ENCODE measurements around the gene ACVR1B. TPM values are rescaled to one million over a fixed set of nuclear protein-coding genes. Genes with fewer than 3 reads are reported as not detected.

ACVR1B gene
- total RNA-seq, 1 donor from 2014 or later, result 9.3 TPM

DNA sequence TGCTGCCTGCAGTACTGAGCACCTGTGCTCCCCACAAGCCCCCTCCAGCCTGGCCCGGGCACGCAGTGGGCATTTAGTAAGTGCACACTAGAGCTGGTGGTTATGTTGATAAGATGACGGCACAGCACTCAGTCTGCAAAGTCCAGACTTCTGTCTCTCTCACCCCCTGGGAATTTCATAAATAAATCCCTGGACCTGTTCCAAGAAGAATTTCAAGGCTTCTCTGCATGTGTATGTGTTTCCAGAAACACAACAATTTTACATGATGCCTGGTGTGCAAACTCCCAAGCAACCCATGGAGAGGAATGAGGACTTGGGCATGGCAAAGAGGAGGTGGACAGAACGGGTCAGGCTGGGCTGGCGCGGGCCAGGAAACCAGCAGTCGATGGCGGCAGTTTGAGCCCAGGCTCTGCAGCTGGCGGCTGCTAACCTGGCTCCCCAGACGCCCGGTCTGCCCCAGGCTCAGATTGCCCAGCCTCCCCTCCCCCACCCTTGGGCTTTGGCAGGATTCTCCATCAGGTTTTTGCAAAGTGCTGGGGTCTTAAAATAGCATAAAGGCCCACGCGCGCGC, 10.4 kb upstream of the ACVR1B start:
- intact Hi-C loops (cut with DNase I), result no loop called here
- DNase-seq (ENCODE audit: low spot score), result no peak

GRCh38 chr12:51941604-51942003, 9.9 kb upstream of the ACVR1B start:
- intact Hi-C loops (cut with DNase I), result no loop called here

GRCh38 chr12:51942056-51942455, 9.4 kb upstream of the ACVR1B start:
- DNase-seq (ENCODE audit: low spot score), result no peak
- intact Hi-C loops (cut with DNase I), result no loop called here

More at GRCh38 chr12:51941604-51942003, 9.9 kb upstream of the ACVR1B start:
- DNase-seq (ENCODE audit: low spot score), result no peak

DNA sequence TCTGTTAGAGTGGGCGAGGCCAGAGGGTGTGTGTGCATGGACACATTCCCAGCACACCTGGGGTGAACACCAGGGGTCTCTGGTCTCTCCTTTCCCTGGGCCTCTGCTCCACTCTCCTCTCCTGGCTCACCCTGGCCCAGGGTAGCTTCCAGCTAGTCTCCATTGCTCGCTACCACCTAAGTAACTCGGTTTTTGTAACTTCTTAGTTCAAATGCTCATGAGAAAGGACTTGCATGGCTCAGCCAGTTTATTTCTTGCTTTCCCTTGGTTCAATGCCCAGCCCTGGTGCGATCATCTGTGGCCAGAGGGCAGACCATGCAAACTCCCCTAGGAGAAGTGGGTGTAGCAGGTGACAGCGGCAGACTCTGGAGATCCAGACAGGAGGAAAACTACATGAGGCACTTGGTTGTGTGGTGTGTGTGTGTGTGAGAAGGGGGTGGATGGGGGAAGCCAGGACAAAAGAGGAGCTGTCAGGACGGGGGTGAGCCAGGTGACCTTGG, 8.9 kb upstream of the ACVR1B start:
- DNase-seq (ENCODE audit: low spot score), result no peak
- intact Hi-C loops (cut with DNase I), result no loop called here

GRCh38 chr12:51943346-51943745, 8.2 kb upstream of the ACVR1B start:
- DNase-seq (ENCODE audit: low spot score), result no peak
- intact Hi-C loops (cut with DNase I), result no loop called here

- no peak for DNase-seq (ENCODE audit: low spot score)
- intact Hi-C loops (cut with DNase I), result no loop called here
These were observed 6.8 kb upstream of the ACVR1B start for GRCh38 chr12:51944608-51945233.

DNA sequence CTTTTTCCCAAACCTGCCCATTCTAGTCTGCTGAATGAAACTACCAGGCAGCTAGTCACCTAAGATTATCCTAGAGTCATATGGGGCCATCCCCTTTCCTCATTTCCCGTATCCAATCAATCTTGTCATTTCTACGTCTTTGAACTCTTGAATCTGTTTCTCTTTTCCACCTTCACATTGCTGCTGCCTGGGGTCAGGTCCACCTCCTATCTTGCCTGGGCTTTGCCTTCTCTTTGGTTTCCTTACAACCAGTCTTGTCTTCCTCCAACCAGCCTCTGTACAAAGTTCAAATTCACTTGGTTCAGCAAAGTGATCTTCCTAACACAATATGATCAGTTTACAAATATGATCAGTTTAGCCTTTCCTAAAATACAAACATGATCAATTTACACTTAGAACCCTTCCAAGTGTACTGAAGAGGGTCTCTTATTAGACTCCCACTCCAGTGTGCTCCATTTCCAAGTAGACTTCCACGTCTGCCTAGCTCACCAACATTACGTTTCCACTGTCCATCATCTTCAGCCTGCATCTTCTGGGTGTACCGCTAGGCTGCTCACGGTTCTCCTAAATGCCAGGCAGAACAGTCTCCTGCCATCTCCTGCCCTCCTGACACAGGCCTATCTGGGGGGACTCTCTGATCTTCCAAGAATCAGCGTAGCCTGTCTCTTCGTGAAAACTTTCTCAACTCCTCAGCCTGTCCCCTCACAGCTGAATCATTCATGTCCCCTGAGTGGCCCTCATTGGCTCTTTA, 4.1 kb upstream of the ACVR1B start:
- intact Hi-C loops (cut with DNase I), result no loop called here
- DNase-seq (ENCODE audit: low spot score), result no peak

DNA sequence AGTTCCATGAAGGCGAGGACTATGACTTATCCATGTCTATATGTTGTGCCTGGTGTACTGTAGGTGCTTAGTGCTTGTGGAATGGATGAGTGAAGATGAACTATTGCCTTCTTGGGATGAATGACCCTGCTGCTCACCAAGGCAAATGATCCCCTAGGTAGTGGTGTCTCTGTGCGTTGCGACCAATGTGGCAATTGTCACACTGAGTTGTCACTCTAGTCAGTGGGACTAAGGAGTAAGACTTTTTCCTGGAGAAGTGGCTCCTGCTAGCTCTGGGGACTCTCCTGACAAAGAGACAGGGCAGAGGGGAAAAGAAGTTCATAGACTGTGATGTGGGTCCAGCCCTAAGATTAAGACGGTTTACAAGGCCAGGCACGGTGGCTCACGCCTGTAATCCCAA, 3.4 kb upstream of the ACVR1B start:
- no peak for DNase-seq (ENCODE audit: low spot score)
- intact Hi-C loops (cut with DNase I), result no loop called here

GRCh38 chr12:51949342-51950030, 2.0 kb upstream of the ACVR1B start:
- DNase-seq (ENCODE audit: low spot score), result no peak
- intact Hi-C loops (cut with DNase I), result no loop called here

DNA sequence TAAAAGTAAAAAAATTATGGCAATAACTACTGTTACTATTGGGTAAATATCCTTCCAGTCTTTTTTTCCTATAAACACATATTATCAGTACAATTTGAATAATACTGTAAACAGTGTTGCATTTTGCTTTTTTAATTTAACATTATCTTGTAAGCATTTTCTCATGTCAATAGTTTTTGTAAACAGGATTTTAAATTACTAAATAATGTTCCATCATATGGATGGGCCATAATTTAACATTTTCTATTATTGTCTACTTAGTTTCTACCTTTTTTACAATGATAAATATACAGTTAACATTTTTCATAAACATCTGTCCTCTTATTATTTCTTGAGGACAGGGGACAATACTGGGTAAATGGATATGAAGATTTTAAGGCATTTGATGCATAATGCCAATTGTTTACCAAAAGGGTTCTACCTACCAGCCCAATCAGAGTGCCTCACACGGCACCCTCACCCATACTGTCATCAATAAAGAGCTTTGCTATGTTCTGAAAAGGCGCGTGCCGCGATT, 759 bp upstream of the ACVR1B start:
- DNase-seq (ENCODE audit: low spot score), result no peak
- intact Hi-C loops (cut with DNase I), result no loop called here

DNA sequence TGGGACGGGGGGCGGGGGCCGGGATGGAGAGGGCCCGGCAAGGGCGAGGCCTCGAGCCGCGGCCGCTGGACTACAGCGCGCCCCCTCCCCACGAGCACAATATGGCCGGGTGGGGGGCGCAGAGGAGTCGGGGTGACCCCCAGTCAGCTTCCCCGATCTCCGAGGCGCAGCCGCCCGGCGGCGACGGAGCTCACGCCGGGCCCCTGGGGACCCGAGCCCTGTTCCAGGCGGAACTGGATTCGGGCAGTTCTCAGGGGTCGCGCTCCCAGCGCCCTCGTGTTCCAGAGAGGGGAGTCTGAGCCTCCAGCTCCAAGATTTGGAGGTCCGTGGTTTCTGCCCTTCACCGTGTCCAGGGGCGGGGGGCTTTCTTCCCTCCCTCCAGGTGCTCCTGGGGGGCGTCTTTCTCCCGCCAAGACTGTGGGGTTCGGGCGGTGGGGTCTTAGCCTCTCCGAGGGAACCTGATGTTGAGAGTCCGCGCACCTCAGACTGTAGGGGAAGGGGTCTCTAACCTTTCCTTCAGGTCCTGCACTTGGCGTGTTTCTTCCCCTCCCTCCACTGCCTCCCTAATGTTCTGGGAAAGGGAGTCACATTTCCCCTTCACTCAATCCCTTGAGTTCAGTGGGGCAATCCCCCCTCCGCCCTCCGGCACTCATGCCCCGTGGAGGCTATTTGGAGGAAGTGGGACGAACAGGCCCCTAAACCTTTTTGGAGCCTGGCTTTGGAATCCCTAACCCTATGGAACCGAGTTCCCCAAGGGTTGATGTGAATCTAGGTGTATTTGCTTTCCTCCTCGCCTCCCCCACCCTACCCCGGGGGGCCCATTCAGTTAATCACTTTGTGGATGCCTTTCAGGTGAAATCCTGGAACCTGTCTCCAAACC, 584 bp downstream of the ACVR1B start:
- intact Hi-C loops (cut with DNase I), result no loop called here
- peak; percentile 79 for DNase-seq (ENCODE audit: low spot score)

DNA sequence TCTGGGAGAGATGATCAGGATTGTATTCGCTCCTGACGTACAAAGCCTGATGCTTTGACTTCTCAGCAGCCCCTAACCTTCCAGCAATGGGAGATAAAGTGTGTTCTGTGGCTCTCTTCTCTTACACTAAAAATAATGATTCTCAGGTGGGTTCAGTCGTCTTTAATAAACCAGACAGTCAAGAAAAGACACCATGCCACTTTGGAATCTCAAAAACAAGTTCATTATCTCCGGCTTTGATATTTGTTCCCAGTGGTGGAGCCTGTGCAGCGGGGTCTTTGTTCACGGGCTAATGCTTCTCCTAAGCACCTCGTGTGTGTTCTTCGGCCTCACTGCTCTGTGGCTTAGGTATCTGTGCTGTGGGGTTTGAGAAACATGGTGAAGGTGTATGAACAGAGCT, 1.6 kb downstream of the ACVR1B start:
- intact Hi-C loops (cut with DNase I), result no loop called here

DNA sequence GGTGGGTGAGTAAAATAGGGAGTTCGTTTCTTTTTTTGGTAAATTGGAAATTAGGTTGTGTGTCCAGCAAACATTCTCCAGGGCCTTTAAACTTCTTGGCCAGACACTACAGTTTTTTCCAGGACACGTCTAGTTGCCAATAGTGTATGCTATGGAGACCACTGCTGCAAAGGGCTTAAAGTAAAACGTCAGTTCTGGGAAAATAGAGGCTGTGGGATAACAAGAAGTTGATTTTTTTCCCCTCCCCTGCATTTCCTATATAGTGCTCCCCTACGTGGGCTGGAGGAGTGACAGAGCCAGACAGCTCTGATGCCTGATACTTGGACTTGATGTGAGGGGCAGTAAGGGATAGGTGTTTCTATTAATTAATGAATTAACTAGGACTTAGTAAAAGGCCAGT, 2.4 kb downstream of the ACVR1B start:
- intact Hi-C loops (cut with DNase I), result no loop called here
- no peak for DNase-seq (ENCODE audit: low spot score)

More for the DNA sequence above, 1.6 kb downstream of the ACVR1B start:
- no peak for DNase-seq (ENCODE audit: low spot score)

GRCh38 chr12:51954561-51955361, 3.3 kb downstream of the ACVR1B start:
- intact Hi-C loops (cut with DNase I), result no loop called here
- no peak for DNase-seq (ENCODE audit: low spot score)

- no peak for DNase-seq (ENCODE audit: low spot score)
- intact Hi-C loops (cut with DNase I), result no loop called here
These were observed 4.2 kb downstream of the ACVR1B start for GRCh38 chr12:51955702-51956101.

GRCh38 chr12:51958542-51958941, 7.0 kb downstream of the ACVR1B start:
- no peak for DNase-seq (ENCODE audit: low spot score)
- intact Hi-C loops (cut with DNase I), result no loop called here

GRCh38 chr12:51959211-51959610, 7.7 kb downstream of the ACVR1B start:
- intact Hi-C loops (cut with DNase I), result no loop called here
- no peak for DNase-seq (ENCODE audit: low spot score)

DNA sequence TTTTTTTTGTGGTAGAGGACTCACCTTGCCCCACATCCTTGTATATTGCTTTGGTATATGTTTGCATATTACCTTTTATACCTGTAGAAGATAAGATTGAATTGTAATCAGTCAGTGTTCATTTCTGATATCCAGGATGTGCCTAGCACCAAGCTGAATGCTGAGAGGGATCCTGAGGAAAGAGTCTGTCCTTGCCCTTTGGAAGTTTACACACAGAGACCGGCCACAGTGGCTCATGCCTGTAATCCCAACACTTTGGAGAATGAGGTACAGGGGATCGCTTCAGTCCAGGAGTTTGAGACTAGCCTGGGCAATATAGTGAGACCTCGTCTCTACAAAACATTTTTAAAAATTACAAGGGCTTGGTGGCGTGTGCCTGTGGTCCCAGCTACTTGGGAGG, 8.4 kb downstream of the ACVR1B start:
- intact Hi-C loops (cut with DNase I), result no loop called here
- DNase-seq (ENCODE audit: low spot score), result no peak

All from cardiac septum (tissue), 1 donor.